ENCODE results near the gene CRTC3.

The CRTC3 gene

GRCh38 chr15:90691982-90692773 is 162.5 kb downstream of the CRTC3 start:
- H3K4me1 Mint-ChIP-seq (ENCODE audit: low read depth): peaks cover 42% of the 10 kb centered on the region
- H3K4me3 Mint-ChIP-seq: no peak overlapping the region
- H3K36me3 Mint-ChIP-seq (ENCODE audit: low read depth): peaks cover 6% of the 10 kb centered on the region
- no peaks in the 10 kb centered on the region for H3K27me3 Mint-ChIP-seq (ENCODE audit: low read depth)
- H3K27ac Mint-ChIP-seq: no peak overlapping the region
- H3K9me3 Mint-ChIP-seq: peaks cover 3% of the 10 kb centered on the region

Data from T-helper 1 cell treated with Interleukin-12 subunit alpha and Interleukin-12 subunit beta and Interleukin-4 antibody, amounts not matched to agents 30 μg/mL and 1 μg/mL, for 36 hours (primary cell).